Natural killer cell treated with Interleukin-12 subunit alpha and Interleukin-12 subunit beta and Interleukin-15 and Interleukin-18, amount 100 ng/mL, for 72 hours (primary cell): ENCODE results near the gene NECAP2. TPM values are rescaled to one million over a fixed set of nuclear protein-coding genes. Genes with fewer than 3 reads are reported as not detected.
"Not testable (repeated sequence)": the region's sequence is repeated elsewhere in the genome, so short reads cannot be mapped to it uniquely, and the experiment has no call there.

Experiments
- ATAC-seq, 2 donors: fragments of 150-1000 bp; cut with Tn5 transposase in 1 of 2; sonication (Bioruptor Pico), chemical (Tn5 transposase) in 1 of 2; 2 replicates each; pipeline ENCODE4 v1.10.0; 2021
- DNase-seq: peaks from one replicate; pipeline ENCODE4 v3.0.0; 2022; ENCODE audit warnings: low spot score
- H3K27ac Mint-ChIP-seq, 2 donors: 1 replicate in 1 of 2; 2 replicates in 1 of 2; pipeline ENCODE4 v1.8.0; 2022; ENCODE audit warnings: mixed read lengths in 2 of 2, mild to moderate bottlenecking in 1 of 2, moderate library complexity in 1 of 2
- H3K27me3 Mint-ChIP-seq, 2 donors: 1 replicate in 1 of 2; 2 replicates in 1 of 2; pipeline ENCODE4 v1.8.0; 2022; ENCODE audit warnings: mixed read lengths in 2 of 2
- H3K36me3 Mint-ChIP-seq: one replicate; pipeline ENCODE4 v1.8.0; 2022; ENCODE audit warnings: mixed read lengths
- H3K4me1 Mint-ChIP-seq, 2 donors: 1 replicate in 1 of 2; 2 replicates in 1 of 2; pipeline ENCODE4 v1.8.0; 2022; ENCODE audit warnings: low read depth in 2 of 2, mixed read lengths in 2 of 2, mild to moderate bottlenecking in 1 of 2
- H3K4me3 Mint-ChIP-seq: one replicate; pipeline ENCODE4 v1.8.0; 2022; ENCODE audit warnings: mixed read lengths
- H3K9me3 Mint-ChIP-seq: 2 replicates; pipeline ENCODE4 v1.8.0; 2022; ENCODE audit warnings: mixed read lengths
- total RNA-seq, 2 donors: library from RNA; stranded (reverse); gene quantifications; one replicate each; pipeline ENCODE4 v1.2.3, GENCODE V29; 2022

The NECAP2 gene
- total RNA-seq, 2 donors from 2014 or later = 72.0 to 95.4 TPM

DNA sequence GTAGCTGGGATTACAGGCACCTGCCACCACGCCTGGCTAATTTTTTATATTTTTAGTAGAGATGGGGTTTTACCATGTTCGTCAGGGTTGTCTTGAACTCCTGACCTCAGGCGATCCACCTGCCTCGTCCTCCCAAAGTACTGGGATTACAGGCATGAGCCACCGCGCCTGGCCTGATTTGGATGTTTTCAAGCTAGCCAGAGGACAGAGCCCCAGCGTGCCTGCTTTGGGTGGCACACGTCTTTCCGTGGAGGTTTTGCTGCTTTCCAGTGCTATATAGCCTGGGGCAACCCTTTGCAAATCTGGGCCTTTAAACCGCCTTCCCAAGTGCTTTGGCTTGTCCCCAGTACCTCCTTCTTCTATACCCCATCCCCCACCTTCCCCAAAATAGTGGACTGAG is 15.6 kb downstream of the NECAP2 start:
- H3K4me1 Mint-ChIP-seq, H3K4me3 Mint-ChIP-seq, H3K27me3 Mint-ChIP-seq, H3K27ac Mint-ChIP-seq, ATAC-seq, DNase-seq, H3K9me3 Mint-ChIP-seq: not testable (repeated sequence)
- peaks cover 15% of the 10 kb centered on the region for H3K36me3 Mint-ChIP-seq

DNA sequence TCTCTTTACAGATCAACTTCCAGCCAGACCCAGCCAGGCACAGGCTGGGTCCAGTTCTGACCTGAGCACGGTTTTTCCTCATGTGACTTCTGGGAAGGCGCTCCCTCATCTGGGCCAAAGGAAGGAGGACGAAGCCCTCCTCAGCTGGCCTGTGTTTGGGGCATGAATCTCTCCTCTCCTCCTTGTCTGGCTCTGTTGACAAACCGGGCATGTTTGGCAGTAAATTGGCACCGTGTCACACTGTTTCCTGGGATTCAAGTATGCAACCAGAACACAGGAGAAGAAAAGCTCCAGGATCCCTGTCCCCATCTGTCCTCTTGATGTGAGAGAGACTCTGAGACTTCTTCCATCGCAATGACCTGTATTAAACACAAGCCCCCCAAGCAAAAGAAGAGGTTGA is 18.3 kb downstream of the NECAP2 start:
- no peaks in the 10 kb centered on the region for H3K9me3 Mint-ChIP-seq
- H3K27me3 Mint-ChIP-seq = no peaks in the 10 kb centered on the region
- H3K4me1 Mint-ChIP-seq = no peaks in the 10 kb centered on the region
- no peak overlapping the region for H3K27ac Mint-ChIP-seq
- no peak for DNase-seq
- no peak for ATAC-seq
- H3K36me3 Mint-ChIP-seq = peaks cover 5% of the 10 kb centered on the region
- no peak overlapping the region for H3K4me3 Mint-ChIP-seq

DNA sequence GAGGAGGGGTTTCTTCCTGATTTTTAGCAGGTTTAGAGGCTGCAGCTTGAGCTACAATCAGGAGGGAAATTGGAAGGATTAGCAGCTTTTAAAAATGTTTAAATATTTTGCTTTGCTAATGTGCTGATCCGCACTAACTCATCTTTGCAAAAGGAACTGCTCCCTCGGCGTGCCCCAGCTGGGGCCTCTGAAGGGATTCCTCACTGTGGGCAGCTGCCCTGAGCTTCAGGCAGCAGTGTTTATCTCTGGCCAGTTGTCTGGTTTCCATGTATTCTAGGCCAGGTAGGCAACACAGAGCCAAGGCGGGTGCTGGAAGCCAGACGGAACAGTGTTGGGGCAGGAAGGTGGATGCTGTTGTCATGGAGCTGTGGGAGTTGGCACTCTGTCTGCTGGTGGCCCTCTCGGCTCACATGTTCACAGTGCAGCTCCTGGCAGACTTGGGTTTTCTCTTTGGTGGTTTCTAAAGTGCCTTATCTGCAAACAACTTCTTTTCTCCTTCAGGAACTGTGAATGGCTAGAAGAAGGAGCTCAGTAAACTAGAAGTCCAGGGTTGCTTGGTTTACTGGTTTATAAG is 18.9 kb downstream of the NECAP2 start:
- DNase-seq (no peak), ATAC-seq (no peak)
- Mint-ChIP-seq H3K9me3 (no peaks in the 10 kb centered on the region), H3K36me3 (peaks cover 5% of the 10 kb centered on the region), H3K27me3 (no peaks in the 10 kb centered on the region), H3K4me3 (no peak overlapping the region), H3K27ac (no peak overlapping the region), H3K4me1 (no peaks in the 10 kb centered on the region)

- H3K27me3 Mint-ChIP-seq = no peaks in the 10 kb centered on the region
- no peak for DNase-seq
- no peak overlapping the region for H3K27ac Mint-ChIP-seq
- ATAC-seq = no peak
- no peaks in the 10 kb centered on the region for H3K4me1 Mint-ChIP-seq
- H3K36me3 Mint-ChIP-seq = peaks cover 5% of the 10 kb centered on the region
- no peak overlapping the region for H3K4me3 Mint-ChIP-seq
- H3K9me3 Mint-ChIP-seq = no peaks in the 10 kb centered on the region
Observed at GRCh38 chr1:16461681-16462080, 21.2 kb downstream of the NECAP2 start.

DNA sequence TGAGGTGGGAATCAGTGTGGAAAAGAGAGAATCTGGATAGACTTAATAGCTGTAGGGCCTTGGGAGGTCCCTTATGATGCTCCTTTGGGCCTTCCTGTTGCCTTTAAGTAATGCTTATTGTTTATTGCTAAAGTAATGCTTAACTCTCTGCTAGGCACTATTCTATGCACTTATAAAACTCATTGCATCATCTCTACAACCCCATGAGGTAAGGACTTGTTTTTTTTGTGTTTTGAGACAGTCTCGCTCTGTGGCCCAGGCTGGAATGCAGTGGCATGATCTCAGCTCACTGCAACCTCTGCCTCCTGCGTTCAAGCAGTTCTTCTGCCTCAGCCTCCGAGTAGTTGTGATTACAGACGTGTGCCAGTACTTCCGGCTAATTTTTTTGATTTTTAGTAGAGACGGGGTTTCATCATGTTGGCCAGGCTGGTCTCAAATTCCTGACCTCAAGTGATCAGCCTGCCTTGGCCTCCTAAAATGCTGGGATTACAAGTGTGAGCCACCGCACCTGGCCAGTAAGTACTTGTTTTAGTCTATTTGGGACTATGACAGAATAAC is 22.3 kb downstream of the NECAP2 start:
- Mint-ChIP-seq H3K9me3 (no peaks in the 10 kb centered on the region), H3K27me3 (no peaks in the 10 kb centered on the region), H3K4me3 (no peak overlapping the region), H3K27ac (peak overlapping the region in 1 of 2 donors; percentile 36), H3K4me1 (peaks cover 0 to 4% of the 10 kb centered on the region in 2 donors), H3K36me3 (peaks cover 10% of the 10 kb centered on the region)
- ATAC-seq = no peak
- no peak for DNase-seq

GRCh38 chr1:16464917-16465625 is 24.5 kb downstream of the NECAP2 start:
- Mint-ChIP-seq H3K36me3 (peaks cover 10% of the 10 kb centered on the region), H3K27me3 (no peaks in the 10 kb centered on the region), H3K27ac (no peak overlapping the region), H3K9me3 (no peaks in the 10 kb centered on the region), H3K4me1 (peaks cover 0 to 8% of the 10 kb centered on the region in 2 donors), H3K4me3 (no peak overlapping the region)
- DNase-seq = no peak
- no peak for ATAC-seq

GRCh38 chr1:16468558-16468957 is 28.0 kb downstream of the NECAP2 start:
- DNase-seq (no peak), ATAC-seq (no peak)
- no peak overlapping the region for H3K27ac Mint-ChIP-seq
- H3K4me3 Mint-ChIP-seq = no peak overlapping the region
- H3K27me3 Mint-ChIP-seq = no peaks in the 10 kb centered on the region
- H3K9me3 Mint-ChIP-seq = no peaks in the 10 kb centered on the region
- H3K36me3 Mint-ChIP-seq = peaks cover 14% of the 10 kb centered on the region
- H3K4me1 Mint-ChIP-seq = peaks cover 0 to 10% of the 10 kb centered on the region in 2 donors

GRCh38 chr1:16474166-16474800 is 33.8 kb downstream of the NECAP2 start:
- H3K4me3 Mint-ChIP-seq = no peak overlapping the region
- no peak for DNase-seq
- no peak for ATAC-seq
- no peaks in the 10 kb centered on the region for H3K27me3 Mint-ChIP-seq
- H3K27ac Mint-ChIP-seq = no peak overlapping the region
- peaks cover 0 to 2% of the 10 kb centered on the region in 2 donors for H3K4me1 Mint-ChIP-seq
- H3K36me3 Mint-ChIP-seq = peaks cover 10% of the 10 kb centered on the region
- no peaks in the 10 kb centered on the region for H3K9me3 Mint-ChIP-seq

- peaks cover 10% of the 10 kb centered on the region for H3K36me3 Mint-ChIP-seq
- not testable (repeated sequence) for H3K9me3 Mint-ChIP-seq, ATAC-seq, H3K4me1 Mint-ChIP-seq, DNase-seq, H3K4me3 Mint-ChIP-seq, H3K27me3 Mint-ChIP-seq, H3K27ac Mint-ChIP-seq
Observed at GRCh38 chr1:16474891-16475290, 34.4 kb downstream of the NECAP2 start.

DNA sequence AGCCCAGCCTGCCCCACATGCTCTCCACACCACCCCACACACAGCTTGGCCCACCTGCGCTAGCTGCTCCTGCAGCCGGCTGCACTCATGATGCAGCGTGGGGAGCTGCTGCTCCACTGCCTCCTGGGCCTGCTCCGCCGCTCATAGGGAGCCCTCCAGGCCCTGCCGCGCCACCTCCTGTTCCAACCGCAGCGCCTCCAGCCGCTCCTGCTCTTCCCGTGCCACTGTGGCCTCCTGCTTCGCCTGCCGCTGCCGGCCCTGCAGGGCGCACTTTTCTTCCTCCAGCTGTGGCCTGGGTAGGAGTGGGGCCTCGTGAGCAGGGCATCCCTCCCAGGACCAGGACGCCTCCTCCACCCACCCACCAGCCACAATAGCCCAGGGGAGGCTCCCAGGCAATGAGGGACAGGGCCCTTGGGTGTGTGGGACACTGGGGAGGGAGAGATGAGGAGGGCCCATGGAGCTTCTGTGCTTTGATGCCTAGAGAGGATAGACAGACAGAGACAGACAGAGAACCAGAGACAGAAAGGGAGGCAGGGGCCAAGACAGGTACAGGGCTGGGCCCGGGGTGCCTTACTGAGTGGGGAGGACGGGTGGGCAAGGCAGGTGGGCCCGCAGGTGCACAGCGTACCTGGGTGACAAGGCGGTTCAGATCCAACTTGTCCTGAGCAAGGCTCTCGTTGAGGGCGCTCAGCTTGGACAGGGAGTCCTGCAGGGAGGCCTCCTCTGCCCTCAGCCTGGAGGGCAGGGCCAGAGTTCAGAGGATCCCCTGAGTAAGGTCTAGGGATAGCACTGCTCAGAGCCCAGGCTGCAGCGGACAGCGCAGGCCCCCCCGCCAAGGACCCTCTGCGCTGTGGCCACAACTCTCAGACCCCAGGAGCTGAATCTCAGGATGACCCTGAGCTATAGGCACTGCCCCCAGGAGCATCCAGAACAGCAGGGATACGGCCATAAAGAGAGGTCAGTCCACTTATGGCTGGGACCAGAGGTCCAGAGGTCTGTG is 35.5 kb downstream of the NECAP2 start:
- peaks cover 10% of the 10 kb centered on the region for H3K36me3 Mint-ChIP-seq
- not testable (repeated sequence) for DNase-seq, H3K27me3 Mint-ChIP-seq, H3K9me3 Mint-ChIP-seq, H3K4me3 Mint-ChIP-seq, H3K4me1 Mint-ChIP-seq, H3K27ac Mint-ChIP-seq
- peak; percentile 36 to 54 for ATAC-seq

GRCh38 chr1:16478091-16478490 is 37.6 kb downstream of the NECAP2 start:
- Mint-ChIP-seq H3K4me3 (no peak overlapping the region), H3K27me3 (no peaks in the 10 kb centered on the region), H3K36me3 (peaks cover 7% of the 10 kb centered on the region), H3K4me1 (no peaks in the 10 kb centered on the region), H3K9me3 (no peaks in the 10 kb centered on the region), H3K27ac (no peak overlapping the region)
- DNase-seq (no peak), ATAC-seq (no peak)

GRCh38 chr1:16483146-16483545 is 42.6 kb downstream of the NECAP2 start:
- H3K4me1 Mint-ChIP-seq, H3K9me3 Mint-ChIP-seq, H3K36me3 Mint-ChIP-seq, H3K27me3 Mint-ChIP-seq, H3K4me3 Mint-ChIP-seq, DNase-seq, H3K27ac Mint-ChIP-seq: not testable (repeated sequence)
- peak in 1 of 2 donors; percentile 36 for ATAC-seq
